GM20000 (cell line): ENCODE measurements around the gene NR6A1.
A peak's percentile ranks its signal among the peaks of the same experiment; 100 is the strongest.

Experiments used
- DNase-seq: peaks from one replicate; pipeline ENCODE4 v3.0.0; 2012; ENCODE audit warnings: low spot score
- CTCF ChIP-seq: IDR thresholded peaks from 2 replicates; pipeline ENCODE4 v1.5.1; 2012; ENCODE audit warnings: mild to moderate bottlenecking, control low read depth; ENCODE audit errors: extremely low read depth, missing control alignments

NR6A1 gene

GRCh38 chr9:124485201-124485600, 285.9 kb downstream of the NR6A1 start:
- no peak for DNase-seq
- TF ChIP-seq CTCF, result no peak

GRCh38 chr9:124483481-124483880, 287.6 kb downstream of the NR6A1 start:
- no peak for DNase-seq
- no peak for TF ChIP-seq CTCF

GRCh38 chr9:124482431-124483031, 288.6 kb downstream of the NR6A1 start:
- no peak for TF ChIP-seq CTCF
- no peak for DNase-seq

- DNase-seq, result no peak
- no peak for TF ChIP-seq CTCF
Measured at GRCh38 chr9:124481115-124481514, 290.0 kb downstream of the NR6A1 start.

GRCh38 chr9:124480621-124480981, 290.5 kb downstream of the NR6A1 start:
- peak; percentile 83 for DNase-seq
- peak; percentile 45 for TF ChIP-seq CTCF

- no peak for TF ChIP-seq CTCF
- no peak for DNase-seq
Measured at GRCh38 chr9:124479947-124480620, 291.0 kb downstream of the NR6A1 start.

GRCh38 chr9:124479371-124479770, 291.7 kb downstream of the NR6A1 start:
- no peak for DNase-seq
- TF ChIP-seq CTCF, result no peak
